Measurements from ENCODE around the gene KRTAP1-3.

DNA sequence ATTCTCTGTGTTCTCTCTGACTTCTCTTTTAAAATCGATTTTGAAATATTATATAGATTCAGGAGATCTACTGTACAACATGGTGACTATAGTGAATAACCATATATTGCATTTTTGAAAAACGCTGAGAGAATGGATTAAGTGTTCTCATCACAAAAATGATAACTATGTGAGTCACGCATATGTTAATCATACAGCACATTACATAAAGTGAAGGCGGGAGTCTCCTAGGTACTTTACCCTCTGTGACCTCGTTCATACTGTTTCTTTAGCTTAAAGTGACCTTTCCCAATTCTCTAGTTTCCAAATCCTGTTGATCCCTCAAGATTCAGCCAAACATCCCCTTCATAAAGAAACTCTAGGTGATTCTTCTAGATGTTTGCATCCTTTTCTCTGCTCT is 31.9 kb downstream of the KRTAP1-3 start:
- TF ChIP-seq, protein P1, sequence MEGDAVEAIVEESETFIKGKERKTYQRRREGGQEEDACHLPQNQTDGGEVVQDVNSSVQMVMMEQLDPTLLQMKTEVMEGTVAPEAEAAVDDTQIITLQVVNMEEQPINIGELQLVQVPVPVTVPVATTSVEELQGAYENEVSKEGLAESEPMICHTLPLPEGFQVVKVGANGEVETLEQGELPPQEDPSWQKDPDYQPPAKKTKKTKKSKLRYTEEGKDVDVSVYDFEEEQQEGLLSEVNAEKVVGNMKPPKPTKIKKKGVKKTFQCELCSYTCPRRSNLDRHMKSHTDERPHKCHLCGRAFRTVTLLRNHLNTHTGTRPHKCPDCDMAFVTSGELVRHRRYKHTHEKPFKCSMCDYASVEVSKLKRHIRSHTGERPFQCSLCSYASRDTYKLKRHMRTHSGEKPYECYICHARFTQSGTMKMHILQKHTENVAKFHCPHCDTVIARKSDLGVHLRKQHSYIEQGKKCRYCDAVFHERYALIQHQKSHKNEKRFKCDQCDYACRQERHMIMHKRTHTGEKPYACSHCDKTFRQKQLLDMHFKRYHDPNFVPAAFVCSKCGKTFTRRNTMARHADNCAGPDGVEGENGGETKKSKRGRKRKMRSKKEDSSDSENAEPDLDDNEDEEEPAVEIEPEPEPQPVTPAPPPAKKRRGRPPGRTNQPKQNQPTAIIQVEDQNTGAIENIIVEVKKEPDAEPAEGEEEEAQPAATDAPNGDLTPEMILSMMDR (IDR thresholded peaks at IDR 0.05): no peak
- TF ChIP-seq POLR2A (IDR thresholded peaks at IDR 0.05): no peak
